ENCODE measurements around the gene CLEC10A.
"Not testable (repeated sequence)": the region's sequence is repeated elsewhere in the genome, so short reads cannot be mapped to it uniquely, and the experiment has no call there.

The CLEC10A gene

GRCh38 chr17:7108560-7108925, 28.5 kb upstream of the CLEC10A start:
- no peak for DNase-seq (ENCODE audit: low read depth)

- no peak for DNase-seq (ENCODE audit: low read depth)
Measured at GRCh38 chr17:7107795-7108559, 27.9 kb upstream of the CLEC10A start.

DNA sequence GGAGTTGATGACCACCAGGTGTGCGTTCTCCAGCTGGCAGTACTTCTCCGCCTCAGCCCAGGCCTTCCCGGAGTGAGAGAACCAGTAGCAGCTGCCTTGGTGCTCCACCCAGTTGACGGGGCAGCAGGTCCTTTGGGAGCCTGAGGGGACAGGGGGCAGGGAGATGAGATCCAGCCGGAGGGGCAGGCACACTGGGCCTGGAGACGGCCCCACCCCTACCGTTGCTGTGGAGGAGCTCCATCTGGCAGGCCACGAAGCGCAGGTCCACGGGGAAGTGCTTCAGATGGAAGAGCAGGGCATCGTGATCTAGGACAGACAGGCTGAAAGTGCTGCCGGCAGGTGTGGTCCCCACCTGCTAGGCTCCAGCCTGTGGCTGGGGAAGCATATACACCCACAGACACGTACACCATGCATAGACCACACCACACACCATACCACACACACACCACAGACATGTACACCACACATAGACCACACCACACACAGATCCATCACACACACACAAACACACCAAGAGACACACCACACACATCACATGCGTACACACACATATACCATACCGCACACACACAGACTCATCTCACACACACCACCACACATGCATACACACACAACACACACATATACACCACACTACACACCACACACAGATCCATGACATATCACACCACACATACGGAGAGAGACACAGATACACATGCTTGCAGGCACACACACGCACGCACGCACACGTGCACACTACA, 27.1 kb upstream of the CLEC10A start:
- DNase-seq (ENCODE audit: low read depth), result no peak

- DNase-seq (ENCODE audit: low read depth), result no peak
Measured at GRCh38 chr17:7102421-7102820, 22.4 kb upstream of the CLEC10A start.

DNA sequence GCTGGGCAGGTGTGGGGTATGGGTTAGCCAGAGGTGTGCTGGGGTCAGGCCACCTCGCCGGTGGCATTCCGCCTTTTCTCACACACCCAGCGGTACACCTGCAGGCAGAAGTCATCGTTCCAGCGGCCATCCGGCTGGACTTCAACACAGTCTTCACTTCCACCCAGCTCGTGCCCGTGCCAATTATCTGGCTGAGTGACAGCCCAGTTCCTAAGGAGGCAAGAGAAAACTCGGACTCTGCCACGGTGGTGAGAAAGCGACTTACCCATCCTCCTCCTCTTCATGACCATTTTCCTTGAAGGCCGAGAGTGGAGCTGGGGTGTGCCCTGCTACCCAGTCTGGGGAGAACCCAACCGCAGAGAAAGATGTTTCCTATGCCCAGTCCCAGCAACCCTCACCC, 21.5 kb upstream of the CLEC10A start:
- DNase-seq (ENCODE audit: low read depth), result no peak

DNA sequence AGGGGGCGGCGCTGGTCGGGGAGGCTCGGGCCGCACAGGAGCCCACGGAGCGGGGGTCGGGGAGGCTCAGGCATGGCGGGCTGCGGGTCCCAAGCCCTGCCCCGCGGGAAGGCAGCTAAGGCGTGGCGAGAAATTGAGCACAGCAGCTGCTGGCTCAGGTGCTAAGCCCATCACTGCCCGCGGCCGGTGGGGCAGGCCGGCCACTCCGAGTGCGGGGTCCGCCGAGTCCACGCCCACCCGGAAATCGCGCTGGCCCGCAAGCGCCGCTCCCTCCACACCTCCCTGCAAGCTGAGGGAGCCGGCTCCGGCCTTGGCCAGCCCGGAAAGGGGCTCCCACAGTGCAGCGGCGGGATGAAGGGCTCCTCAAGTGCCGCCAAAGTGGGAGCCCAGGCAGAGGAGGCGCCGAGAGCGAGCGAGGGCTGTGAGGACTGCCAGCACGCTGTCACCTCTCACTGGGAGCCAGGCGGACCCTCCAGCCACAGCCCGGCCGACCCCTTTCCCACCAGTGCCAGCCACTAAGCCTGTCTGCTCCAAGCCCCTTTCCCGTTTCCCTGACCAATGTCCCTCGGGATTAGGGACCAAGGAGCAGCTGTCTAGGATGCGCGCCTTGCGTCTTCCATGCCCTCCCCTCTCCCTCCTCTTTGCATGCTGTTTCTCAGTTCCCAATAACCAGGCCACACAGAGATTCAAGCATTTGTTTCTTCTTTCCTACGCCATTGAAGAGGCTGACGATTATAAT, 20.8 kb upstream of the CLEC10A start:
- not testable (repeated sequence) for DNase-seq (ENCODE audit: low read depth)

DNA sequence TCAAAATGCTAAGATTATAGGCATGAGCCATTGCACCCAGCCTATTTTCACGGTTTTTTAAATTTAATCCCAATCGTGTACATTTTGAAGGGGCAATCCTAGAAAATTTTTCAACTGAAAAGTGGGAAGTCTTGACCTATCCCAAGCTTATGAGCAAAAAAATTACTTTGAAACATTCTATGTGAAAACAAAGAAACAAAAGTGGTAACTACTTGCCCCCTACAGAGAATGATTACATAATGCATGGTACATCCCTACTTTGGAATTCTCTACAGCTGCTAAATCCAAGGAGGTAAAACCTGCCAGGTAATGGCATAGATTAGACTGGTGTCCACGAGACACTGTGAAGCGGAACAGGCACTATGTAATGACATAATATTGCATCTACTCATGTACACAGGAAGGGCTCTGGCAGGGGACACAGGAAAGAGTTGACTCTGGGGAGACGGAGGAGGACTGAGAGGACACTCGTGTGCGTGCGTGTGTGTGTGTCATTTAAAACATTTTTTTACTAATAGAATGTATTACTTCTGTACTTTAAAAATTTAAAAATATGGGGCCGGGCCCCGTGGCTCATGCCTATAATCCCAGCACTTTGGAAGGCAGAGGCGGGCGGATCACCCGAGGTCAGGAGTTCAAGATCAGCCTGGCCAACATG, 18.9 kb upstream of the CLEC10A start:
- no peak for DNase-seq (ENCODE audit: low read depth)

- no peak for DNase-seq (ENCODE audit: low read depth)
Measured at GRCh38 chr17:7097940-7098339, 17.9 kb upstream of the CLEC10A start.

GRCh38 chr17:7095625-7096024, 15.6 kb upstream of the CLEC10A start:
- no peak for DNase-seq (ENCODE audit: low read depth)

GRCh38 chr17:7094652-7095019, 14.6 kb upstream of the CLEC10A start:
- no peak for DNase-seq (ENCODE audit: low read depth)

GRCh38 chr17:7091311-7092005, 11.4 kb upstream of the CLEC10A start:
- DNase-seq (ENCODE audit: low read depth), result not testable (repeated sequence)

DNA sequence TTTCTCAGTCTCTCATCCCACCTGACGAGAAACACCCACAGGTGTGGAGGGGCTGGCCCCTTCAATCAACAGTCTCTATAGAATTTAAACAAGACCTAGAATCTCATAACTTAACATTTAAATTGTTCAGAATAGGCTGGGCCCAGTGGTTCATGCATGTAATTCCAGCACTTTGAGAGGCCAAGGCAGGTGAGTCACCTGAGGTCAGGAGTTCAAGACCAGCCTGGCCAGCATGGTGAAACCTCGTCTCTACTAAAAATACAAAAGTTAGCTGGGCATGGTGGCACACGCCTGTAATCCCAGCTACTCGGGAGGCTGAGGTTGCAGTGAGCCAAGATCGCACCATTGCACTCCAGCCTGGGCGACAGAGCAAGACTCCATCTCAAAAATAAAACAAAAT, 9.5 kb upstream of the CLEC10A start:
- DNase-seq (ENCODE audit: low read depth), result not testable (repeated sequence)

- DNase-seq (ENCODE audit: low read depth), result not testable (repeated sequence)
Measured at GRCh38 chr17:7088442-7088841, 8.4 kb upstream of the CLEC10A start.

DNA sequence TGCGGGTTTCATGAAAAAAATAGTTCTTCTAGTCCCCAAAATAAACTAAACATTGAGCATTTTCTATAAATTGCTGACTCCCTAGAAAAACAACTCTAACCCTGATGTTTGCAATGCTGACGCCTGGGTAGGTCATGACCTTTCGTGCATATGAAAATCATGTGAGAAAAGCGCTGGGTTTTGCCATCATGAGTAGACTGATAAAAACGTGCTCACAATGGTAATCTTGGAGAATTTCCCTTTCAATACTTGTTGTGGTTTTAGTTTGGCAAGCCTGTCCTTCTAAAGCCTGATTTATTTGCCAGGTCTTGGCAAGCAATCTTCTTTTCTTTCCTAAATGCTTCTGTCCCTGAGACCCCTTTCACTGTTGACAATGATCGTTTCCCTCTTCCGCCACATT, 4.0 kb upstream of the CLEC10A start:
- no peak for DNase-seq (ENCODE audit: low read depth)

DNA sequence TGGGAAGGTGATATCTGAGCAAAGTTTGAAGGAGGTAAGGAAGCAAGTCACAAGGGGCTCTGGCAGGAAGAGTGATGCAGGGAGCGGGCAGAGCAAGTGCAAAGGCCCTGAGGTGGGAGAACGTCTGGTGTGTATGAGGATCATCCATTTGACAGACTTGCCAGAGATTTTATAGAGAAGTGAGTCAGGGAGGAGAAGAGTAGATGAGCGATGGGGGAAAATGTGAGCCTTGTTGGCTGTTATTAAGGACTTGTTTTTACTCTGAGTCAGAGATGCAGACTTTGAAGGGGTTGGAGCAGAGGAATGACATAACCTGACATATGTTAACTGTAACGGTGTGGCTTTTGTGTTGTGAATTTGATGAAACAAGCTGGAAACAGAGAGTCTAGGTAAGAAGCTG, 3.5 kb upstream of the CLEC10A start:
- DNase-seq (ENCODE audit: low read depth), result no peak

GRCh38 chr17:7081341-7082062, 1.5 kb upstream of the CLEC10A start:
- DNase-seq (ENCODE audit: low read depth), result no peak

DNA sequence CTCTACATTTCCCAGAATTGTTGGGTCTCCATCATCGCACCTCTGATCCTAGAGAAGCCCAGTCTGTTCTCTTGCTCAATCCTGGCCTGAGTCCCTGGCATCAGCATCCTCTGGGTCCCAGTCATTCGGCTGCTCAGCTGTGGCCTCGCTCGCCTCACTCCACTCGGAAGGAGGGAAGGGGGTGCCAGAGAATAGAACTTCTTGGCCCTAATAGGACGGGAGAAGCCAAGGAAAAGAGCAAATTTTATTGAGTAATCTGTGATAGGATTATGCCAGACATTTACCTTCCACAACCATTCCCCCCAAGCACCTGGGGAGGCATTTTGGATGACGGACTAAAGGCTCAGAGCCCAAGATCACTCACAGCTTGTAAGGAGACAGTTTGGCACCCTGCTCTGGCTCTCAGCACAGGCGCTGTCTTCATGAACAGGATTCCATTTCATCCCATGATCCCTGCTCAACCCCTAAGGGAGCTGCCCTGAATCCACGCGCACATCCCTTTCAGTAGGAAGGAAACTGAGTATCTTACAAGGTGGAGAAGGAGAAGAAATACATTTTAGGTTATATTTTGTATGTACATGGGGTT, 498 bp upstream of the CLEC10A start:
- DNase-seq (ENCODE audit: low read depth), result no peak

DNA sequence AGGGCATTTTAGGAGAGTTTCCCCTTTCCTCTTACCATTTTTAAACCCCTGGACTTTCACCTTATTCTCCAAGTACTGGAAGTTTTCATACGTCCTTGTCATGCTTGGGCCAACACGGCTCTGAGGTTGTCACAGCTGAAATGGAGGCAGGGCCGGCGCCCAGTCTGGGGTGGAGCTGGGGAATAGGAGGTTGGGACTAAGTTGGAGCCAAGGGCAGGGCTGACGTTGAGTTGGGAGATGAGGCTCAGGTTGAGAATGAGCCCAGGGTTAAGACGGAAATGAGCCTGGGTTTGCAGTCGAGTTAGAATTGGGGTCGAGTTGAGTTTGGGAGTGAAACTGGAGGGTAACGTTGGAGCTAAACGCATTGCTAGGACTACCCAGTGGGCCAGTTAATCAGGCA, 1.3 kb downstream of the CLEC10A start:
- no peak for DNase-seq (ENCODE audit: low read depth)

GRCh38 chr17:7077911-7078546, 2.0 kb downstream of the CLEC10A start:
- DNase-seq (ENCODE audit: low read depth), result no peak

DNA sequence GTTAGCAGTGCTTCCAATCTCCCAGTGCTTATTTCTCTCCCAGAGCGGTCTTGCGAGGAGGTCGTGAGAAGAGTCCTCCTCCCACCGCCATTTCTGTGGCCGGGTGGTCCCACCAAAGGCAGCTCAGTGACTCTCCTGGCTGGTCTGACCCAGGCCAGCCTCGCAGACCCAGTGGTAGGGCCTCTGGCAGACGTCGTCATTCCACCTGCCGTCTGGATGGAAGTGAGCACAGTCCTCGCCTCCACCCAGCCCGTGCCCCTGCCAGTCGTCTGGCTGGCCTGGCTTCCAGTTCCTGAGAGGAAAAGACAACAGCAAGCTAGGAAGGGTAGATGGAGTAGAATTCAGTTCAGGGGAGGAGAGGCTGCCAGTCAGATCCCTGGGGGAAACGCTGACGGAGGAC, 5.1 kb downstream of the CLEC10A start:
- DNase-seq (ENCODE audit: low read depth), result no peak
